ENCODE measurements around the gene MRAS.
A peak's percentile ranks its signal among the peaks of the same experiment; 100 is the strongest.

Gene MRAS

GRCh38 chr3:138326866-138327595 is 21.3 kb upstream of the MRAS start:
- DNase-seq (ENCODE audit: low spot score) = no peak
- Histone ChIP-seq H3K4me1 (ENCODE audit: insufficient read depth, poor library complexity, severe bottlenecking) (peaks cover 31% of the 10 kb centered on the region), H3K9me3 (ENCODE audit: severe bottlenecking) (no peaks in the 10 kb centered on the region), H3K4me3 (ENCODE audit: severe bottlenecking) (no peak overlapping the region), H3K27me3 (ENCODE audit: insufficient read depth, poor library complexity, severe bottlenecking) (no peaks in the 10 kb centered on the region), H3K36me3 (ENCODE audit: low read depth) (no peaks in the 10 kb centered on the region), H3K27ac (ENCODE audit: poor library complexity, severe bottlenecking) (peak overlapping the region; percentile 36)
- TF ChIP-seq CTCF (IDR thresholded peaks at IDR 0.05; ENCODE audit: poor library complexity, severe bottlenecking) = no peak
- ATAC-seq (ENCODE audit: low read depth) = no peak

- Histone ChIP-seq H3K4me3 (ENCODE audit: severe bottlenecking) (no peak overlapping the region), H3K27ac (ENCODE audit: poor library complexity, severe bottlenecking) (peak overlapping the region; percentile 36), H3K27me3 (ENCODE audit: insufficient read depth, poor library complexity, severe bottlenecking) (no peaks in the 10 kb centered on the region), H3K36me3 (ENCODE audit: low read depth) (no peaks in the 10 kb centered on the region), H3K4me1 (ENCODE audit: insufficient read depth, poor library complexity, severe bottlenecking) (peaks cover 31% of the 10 kb centered on the region), H3K9me3 (ENCODE audit: severe bottlenecking) (no peaks in the 10 kb centered on the region)
- DNase-seq (ENCODE audit: low spot score) (no peak), ATAC-seq (ENCODE audit: low read depth) (peak; percentile 58)
- no peak for TF ChIP-seq CTCF (IDR thresholded peaks at IDR 0.05; ENCODE audit: poor library complexity, severe bottlenecking)
Observed at GRCh38 chr3:138327831-138328230, 20.5 kb upstream of the MRAS start.

GRCh38 chr3:138328341-138328740 is 20.0 kb upstream of the MRAS start:
- no peak for ATAC-seq (ENCODE audit: low read depth)
- peak overlapping the region; percentile 36 for H3K27ac ChIP-seq (ENCODE audit: poor library complexity, severe bottlenecking)
- H3K36me3 ChIP-seq (ENCODE audit: low read depth) = no peaks in the 10 kb centered on the region
- DNase-seq (ENCODE audit: low spot score) = no peak
- H3K9me3 ChIP-seq (ENCODE audit: severe bottlenecking) = no peaks in the 10 kb centered on the region
- TF ChIP-seq CTCF (IDR thresholded peaks at IDR 0.05; ENCODE audit: poor library complexity, severe bottlenecking) = no peak
- H3K4me3 ChIP-seq (ENCODE audit: severe bottlenecking) = no peak overlapping the region
- no peaks in the 10 kb centered on the region for H3K27me3 ChIP-seq (ENCODE audit: insufficient read depth, poor library complexity, severe bottlenecking)
- H3K4me1 ChIP-seq (ENCODE audit: insufficient read depth, poor library complexity, severe bottlenecking) = peaks cover 31% of the 10 kb centered on the region

- Histone ChIP-seq H3K9me3 (ENCODE audit: severe bottlenecking) (no peaks in the 10 kb centered on the region), H3K4me1 (ENCODE audit: insufficient read depth, poor library complexity, severe bottlenecking) (peaks cover 28% of the 10 kb centered on the region), H3K27me3 (ENCODE audit: insufficient read depth, poor library complexity, severe bottlenecking) (no peaks in the 10 kb centered on the region), H3K27ac (ENCODE audit: poor library complexity, severe bottlenecking) (no peak within 1 kb of the TSS), H3K4me3 (ENCODE audit: severe bottlenecking) (peak within 1 kb of the TSS; percentile 40), H3K36me3 (ENCODE audit: low read depth) (no peaks in the 10 kb centered on the region)
- TF ChIP-seq CTCF (IDR thresholded peaks at IDR 0.05; ENCODE audit: poor library complexity, severe bottlenecking) = peak; percentile 89
- DNase-seq (ENCODE audit: low spot score) (peak; percentile 85), ATAC-seq (ENCODE audit: low read depth) (peak; percentile 77)
Observed at GRCh38 chr3:138329127-138329983, 19.0 kb upstream of the MRAS start, which contains the start of gene NME9. TSS of gene NME9 (minus strand) at chr3:138329851. CDS start at chr3:138329335, 516 bp downstream.
